HG03045 (cell line): ENCODE measurements around the gene ZNF248.
"Not testable (repeated sequence)": the region's sequence is repeated elsewhere in the genome, so short reads cannot be mapped to it uniquely, and the experiment has no call there.

Source experiments
- ATAC-seq: cut with Tn5 transposase; IDR thresholded peaks from one replicate; pipeline ENCODE4 v1.9.1; 2021; ENCODE audit warnings: mild to moderate bottlenecking, moderate library complexity; ENCODE audit not compliant: unreplicated experiment

The ZNF248 gene

DNA sequence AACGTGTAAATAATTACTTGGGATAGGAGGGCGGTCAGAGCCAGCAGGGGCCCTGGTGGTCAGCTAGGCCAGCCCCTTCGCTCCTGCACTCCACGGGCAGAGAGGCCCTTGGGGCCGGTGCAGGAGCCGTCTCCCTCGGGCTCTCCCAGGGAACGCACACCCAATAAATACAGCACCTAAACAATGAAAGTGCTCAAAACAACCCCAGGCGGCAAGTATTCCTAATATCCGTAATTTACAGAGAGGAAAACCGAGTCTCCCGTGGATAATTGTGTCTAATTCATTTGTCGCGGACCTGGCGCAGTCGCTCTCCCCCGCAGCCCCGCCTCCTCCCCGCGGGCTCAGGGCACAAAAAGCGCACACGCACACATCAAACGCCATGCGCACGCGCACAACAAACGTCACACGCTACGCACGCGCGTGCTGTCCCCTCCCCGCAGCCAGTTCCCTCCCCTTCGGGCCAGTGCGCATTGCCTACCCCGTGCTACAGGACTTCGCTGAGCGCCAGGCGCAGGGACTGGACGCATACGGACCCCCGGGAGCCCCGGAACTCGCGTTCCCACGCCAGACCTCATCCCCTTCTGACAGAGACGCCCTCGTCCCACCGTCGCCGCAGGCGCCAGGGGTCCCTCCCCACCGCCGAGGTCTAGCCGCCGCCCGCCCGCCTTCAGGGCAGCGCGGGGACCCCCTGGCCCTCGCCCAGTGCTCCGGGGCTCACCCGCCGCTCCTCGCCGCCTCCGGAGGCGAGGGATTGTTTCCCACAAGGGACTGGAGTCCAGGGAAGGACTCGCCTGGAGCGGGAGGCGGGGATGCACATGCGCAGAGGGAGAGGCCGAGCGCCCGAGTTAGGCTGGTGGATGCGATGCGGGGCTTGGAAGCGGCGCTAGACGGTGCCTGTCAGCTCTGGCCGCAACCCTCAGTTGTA, at the start of gene ZNF248:
Gene ZNF248, minus strand, starts transcription at position 324 of the 925 bp plus-strand sequence. CDS start 1,300 bp downstream, outside the sequence.
- peak; percentile 95 for ATAC-seq

DNA sequence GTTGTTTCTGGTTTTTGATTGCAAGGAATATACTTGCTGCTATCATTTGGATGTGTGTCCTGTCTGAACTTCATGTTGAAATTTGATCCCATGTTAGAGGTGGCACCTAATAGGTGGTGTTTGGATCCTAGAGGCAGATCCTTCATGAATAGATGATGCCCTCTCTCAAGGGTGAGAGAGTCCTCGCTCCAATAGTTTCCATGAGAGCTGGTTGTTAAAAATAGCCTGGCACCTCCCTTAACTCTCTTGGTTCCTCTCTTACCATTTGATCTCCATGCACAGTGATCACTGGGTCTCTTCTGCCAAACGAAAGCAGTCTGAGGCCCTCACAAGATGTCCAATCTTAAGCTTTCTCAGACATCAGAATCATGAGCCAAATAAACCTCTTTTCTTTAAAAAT, 49.0 kb upstream of the ZNF248 start:
- no peak for ATAC-seq

DNA sequence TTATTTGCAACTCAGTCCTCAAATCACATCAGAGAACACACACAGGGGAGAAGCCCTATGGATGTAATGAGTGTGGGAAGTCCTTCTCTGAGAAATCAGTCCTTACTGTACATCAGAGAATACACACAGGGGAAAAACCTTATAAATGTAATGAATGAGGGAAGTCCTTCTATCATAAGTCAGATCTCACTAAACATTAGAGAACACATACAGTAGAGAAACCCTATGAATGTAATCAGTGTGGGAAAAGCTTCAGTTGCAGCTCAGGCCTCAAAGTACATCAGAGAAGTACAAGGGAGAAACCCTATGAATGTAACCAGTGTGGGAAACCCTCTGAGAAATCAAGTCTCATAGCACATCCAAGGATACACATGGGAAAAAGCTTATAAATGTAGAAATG, 39.0 kb upstream of the ZNF248 start:
- no peak for ATAC-seq

DNA sequence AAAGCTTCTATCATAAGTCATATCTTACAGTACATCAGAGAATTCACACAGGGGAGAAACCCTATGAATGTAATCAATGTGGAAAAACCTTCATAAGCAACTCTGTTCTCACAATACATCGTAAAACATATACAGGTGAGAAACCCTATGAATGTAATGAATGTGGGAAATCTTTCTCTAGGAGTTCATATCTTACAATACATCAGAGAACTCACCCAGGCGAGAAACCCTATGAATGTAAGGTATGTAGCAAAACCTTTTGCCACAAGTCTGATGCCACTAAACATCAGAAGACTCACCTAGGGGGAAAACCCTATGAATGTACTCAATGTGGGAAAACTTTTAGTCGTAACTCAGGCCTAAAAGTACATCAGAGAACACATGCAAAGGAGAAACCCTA, 38.3 kb upstream of the ZNF248 start:
- ATAC-seq: no peak

DNA sequence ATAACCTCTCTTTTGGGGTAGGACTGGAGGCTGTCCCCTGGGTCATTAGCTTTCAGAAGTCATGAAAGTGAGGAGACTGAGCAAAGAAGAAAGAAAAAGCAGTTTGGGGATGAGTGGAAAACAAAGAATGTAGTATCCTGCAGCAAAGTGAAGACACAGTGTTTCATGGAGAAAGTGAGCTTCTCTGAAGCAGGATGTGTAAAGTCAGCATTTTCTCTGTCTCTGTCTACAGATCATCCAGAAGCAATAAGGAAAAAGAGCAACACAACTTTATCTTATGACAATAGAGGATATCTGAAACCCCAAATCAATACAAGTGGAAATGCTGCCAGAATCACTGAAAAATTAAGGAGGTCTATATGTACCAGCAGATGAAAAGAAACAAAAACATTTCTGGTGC, 28.4 kb upstream of the ZNF248 start:
- ATAC-seq: no peak

DNA sequence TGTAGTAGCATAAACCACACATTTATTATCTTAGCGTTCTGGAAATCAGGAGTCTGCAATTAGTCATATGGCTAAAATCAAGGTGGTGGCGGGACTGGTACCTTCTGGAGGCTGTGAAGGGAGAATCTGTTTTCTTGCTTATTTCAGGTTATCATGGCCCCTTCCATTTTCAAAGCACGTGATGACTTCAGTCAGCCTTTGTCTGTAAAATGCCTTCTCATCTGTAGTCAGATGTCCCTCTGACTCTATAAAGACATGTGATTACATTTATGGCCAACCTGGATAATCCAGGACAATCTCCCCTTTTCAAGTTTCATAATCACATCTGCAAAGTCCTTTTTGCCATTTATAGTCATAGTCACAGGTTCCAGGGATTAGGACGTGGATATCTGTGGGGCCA, 15.5 kb upstream of the ZNF248 start:
- no peak for ATAC-seq

DNA sequence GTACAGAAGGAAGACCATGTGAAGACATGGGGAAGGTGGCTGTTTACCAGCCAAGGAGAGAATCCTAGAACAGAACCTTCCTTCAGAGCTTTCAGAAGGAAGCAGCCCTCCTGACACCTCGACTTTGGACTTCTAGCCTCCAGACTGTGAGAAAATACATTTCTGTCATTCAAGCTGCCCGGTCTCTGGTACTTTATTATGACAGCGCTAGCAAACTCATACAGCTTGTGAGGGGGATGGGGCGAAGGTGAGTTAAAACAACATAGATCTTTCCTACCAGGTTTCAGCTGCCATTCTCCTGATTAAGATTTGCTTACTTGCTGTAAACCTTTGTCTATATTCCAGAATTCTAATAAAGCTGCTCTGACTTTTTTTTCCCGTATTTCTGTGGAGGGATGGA, 14.9 kb upstream of the ZNF248 start:
- no peak for ATAC-seq

DNA sequence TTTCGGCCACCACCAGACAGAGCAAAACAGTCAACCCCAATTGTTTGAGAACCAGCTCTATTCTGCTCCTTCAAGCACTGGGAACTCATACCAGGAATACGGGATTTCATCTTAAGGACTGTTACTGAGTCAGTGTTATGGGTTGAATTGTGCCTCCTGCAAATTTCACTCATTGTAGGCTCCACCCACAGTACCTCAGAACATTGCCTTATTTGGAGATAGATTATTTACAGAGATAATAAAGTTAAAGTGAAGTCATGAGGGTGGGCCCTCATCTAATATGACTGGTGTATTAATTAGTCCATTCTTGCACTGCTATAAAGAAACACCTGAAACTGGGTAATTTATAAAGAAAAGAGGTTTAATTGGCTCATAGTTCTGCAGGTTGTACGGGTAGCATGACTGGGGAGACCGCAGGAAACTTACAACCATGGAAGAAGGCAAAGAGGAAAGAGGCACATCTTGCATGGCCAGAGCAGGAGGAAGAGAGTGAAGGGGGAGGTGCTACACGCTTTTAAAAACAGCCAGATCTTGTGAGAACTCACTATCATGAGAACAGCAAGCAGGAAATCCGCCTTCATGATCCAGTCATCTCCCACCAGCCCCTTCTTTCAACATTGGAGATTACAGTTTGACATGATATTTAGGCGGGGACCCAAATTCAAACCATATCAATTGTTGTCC, 14.3 kb upstream of the ZNF248 start:
- ATAC-seq: no peak

DNA sequence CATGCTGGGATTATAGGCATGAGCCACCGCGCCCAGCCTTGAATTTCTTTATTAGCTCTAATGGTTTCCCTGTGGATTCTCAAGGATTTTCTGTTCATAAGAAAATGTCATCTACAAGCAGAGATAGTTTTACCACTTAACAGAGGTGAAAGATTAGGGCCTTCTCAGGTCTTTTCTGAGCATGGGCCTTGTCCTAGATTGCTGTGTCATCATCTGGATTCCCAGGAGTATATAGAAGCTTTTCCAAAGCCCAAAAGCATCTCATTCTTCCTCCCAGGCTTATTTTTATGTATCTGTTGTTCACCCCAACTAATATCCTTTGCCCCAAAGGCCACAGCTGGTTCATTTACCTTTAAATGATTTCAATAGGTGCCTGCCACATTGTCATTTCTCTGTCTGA, 13.7 kb upstream of the ZNF248 start:
- ATAC-seq: no peak

DNA sequence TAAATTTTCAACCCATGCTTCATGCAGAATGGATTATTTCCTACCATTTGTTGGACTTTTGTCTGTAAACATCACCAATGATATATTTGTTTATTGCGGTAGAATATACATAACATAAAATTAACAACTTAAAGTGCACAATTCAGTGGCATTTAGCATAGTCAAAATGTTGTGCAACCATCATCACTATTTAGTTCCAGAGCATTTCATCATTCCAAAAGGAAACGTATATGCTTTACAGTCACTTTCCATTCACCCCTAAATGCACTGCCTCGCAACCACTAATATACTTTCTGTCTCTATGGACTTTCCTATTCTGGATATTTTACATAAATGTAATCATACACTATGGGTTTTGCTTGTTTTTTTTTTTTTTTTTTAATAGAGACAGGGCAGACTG, 11.4 kb upstream of the ZNF248 start:
- no peak for ATAC-seq

DNA sequence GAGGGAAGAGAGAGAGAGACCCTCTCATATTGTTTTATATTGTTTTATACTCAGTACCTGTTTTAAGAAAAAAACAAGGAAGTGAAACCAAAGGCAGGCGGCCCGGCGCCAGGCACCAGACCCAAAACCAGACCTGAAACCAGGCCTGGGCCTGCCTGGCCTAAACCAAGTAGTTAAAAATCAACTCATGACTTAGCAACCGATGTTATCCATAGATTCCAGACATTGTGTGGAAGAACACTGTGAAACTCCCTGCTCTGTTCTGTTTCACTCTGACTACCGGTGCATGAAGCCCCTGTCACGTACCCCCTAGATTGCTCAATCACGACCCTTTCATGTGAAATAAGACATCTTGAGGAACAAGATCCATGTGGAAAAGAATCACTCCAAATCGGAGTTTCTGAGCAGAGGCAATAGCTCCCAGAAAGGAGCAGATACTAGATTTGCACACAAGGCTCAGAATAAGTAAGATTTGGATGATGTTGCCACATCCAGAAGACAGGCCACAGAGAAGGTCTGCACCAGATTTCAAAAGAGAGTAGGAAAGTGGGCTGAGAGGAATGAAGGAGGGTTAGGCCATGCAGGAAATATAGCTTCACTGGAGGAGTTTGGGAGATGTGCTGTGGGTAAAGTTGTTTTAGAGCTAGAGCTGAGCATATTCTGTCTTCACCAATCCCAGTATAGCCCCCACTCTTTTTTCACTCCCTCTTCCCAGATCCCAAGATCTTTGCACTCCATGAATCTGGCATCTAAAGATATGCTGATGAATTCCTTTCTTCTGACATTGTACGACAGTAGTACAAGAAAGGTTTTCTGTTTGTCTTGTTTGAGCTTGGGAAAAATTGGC, 8.8 kb upstream of the ZNF248 start:
- ATAC-seq: no peak

DNA sequence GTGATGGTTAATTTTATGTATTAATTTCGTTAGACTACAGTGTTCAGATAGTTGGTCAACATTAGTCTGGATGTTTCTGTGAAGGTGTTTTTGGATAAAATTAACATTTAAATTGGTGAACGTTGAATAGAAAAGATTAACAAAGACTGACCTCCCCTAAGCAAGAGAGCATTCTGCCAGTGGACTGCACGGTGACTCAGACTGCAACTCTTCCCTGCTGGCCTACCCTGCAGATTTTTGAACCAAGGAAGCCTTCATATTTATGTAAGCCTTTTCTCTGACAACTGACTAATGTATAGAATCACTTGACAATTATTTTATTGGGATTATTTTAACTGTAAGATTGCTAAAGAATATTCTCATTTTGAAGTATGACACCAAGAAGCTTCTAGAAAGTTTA, 7.9 kb upstream of the ZNF248 start:
- ATAC-seq: no peak

DNA sequence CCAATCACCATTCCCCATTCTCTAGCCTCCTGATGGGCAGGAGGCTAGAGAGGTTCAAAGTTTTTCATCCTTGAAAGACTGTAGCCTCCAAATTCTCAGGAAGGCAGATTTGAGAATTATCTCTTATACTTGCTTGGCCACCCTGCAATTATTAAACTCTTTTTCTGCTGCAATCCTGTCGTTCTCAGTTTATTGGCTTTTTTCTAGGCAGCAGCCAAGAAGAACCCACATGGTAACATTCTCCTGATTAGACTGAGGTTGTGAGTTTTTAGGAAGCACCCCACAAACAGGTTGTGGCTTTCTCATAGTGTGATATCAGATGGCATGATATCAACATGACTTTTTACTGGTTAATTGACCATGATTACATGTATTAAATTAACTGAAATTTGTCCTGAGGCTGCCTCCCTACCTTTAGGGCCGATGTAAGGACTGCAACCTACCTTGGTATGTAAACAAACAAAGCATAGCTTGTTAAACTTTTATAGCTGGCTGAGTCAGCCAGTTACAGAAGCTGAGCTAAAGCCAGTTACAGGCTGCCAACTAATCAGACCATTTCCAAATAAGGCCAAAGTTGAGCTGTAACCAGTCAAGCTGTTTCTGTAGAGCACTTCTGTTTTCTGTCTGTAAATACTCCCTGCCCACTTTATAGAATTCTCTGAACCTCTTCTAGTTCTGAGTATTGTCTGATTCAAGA, 3.2 kb upstream of the ZNF248 start:
- no peak for ATAC-seq

DNA sequence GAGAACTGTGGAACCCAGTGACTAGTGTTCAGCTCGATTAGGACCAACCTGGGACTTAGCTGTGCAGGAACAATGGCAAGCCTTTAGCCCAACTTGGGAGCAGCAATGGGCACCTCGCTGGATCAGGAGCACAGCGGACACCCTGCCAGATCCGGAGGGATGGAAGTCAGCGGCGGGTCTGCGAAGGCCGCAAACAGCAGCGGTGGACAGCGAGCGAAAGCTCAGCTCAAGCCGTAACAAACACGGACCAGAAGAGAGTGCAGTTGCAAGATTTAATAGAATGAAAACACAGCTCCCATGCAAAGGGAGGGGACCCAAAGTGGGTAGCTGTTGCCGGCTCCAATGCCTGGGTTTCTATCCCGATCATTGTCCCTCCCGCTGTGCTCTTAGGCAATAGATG, 1.9 kb upstream of the ZNF248 start:
- not testable (repeated sequence) for ATAC-seq

DNA sequence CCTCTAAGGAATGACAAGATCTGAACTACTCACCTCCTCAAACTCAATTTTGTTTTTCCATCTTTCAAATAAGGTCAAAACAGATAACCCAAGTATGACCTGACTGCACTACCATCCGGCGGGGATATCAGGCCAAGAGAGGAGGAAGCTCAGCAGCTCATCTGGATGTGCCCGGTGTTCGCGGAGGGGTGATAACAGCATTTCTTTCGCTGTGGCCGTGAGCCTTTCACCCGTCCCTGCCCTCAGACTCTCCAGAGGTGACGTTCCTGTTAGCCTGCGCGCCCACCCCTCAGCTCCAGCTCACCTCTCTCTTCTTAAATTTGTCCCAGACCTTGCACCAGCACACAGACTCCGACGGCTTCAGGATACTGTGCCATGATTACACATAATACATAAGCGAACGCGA, 526 bp downstream of the ZNF248 start:
- ATAC-seq: peak; percentile 15

DNA sequence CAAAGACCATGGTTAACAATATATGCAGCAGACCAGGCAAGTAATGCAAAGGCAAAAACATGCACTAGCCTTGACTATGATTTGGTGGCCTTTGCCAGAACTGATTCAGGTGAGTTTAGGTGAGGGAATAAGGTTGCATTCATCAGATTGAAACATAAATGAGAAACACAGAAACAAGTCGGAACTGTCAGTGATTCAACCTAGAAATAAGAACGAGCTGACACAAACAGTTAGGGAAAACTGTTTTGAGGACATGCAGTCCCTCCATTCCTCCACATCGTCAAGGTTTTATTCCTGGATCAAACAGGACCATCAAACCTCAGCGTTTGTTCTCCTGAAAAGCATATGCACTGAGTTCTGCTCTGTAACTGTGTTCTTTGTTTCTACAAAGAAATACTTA, 1.8 kb downstream of the ZNF248 start:
- ATAC-seq: no peak

DNA sequence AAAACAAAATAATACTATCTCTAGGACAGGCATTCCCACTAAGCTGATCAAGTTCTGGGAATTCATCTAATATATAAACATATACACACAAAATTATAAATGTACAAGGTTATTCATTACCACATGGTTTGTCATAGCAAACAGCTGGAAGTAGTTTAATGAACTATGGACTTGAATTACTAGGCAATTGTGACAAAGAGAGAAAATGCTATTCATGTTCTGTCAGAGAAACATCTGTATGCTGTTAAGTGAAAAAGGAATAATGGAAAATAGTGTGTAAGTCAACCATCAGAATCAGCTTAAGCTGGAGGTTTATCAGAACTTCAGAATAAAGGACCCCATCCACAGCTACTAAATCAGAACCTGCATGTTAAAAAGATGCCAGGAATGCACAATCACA, 2.8 kb downstream of the ZNF248 start:
- no peak for ATAC-seq

DNA sequence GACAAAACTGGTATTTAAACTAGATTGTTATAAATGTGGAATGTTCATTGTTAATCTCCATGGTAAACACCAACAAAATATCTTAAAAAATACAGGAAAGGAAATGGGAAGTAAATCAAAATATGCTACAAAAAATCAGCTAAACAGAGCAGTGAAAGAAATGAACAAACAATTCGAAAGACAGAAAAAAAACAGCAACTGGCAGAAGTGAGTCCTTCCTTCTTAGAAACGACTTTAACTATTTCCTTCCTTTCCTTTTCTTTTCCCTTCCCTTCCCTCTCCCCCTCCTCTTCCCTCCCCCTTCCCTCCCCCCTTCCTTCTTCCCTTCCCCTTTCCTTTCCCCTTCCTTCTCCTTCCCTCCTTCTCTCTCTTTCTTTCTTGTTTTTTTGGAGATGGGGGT, 12.8 kb downstream of the ZNF248 start:
- ATAC-seq: no peak

DNA sequence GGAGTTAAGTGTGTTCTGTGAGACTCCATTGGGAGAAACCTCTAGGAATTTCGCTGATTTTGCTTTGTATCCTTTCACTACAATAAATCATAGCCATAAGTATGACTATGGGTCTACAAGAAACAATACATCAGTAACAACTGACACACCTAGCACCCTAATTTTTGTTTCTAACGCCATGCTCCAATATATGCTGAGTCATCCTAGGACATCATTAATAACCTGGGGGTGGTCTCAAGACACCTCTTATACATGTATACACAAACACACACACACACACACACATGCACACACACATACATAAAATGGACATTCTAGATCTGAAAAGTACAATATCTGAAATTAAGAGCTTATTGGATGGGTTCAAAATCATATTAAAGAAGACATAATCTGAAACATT, 18.2 kb downstream of the ZNF248 start:
- no peak for ATAC-seq

DNA sequence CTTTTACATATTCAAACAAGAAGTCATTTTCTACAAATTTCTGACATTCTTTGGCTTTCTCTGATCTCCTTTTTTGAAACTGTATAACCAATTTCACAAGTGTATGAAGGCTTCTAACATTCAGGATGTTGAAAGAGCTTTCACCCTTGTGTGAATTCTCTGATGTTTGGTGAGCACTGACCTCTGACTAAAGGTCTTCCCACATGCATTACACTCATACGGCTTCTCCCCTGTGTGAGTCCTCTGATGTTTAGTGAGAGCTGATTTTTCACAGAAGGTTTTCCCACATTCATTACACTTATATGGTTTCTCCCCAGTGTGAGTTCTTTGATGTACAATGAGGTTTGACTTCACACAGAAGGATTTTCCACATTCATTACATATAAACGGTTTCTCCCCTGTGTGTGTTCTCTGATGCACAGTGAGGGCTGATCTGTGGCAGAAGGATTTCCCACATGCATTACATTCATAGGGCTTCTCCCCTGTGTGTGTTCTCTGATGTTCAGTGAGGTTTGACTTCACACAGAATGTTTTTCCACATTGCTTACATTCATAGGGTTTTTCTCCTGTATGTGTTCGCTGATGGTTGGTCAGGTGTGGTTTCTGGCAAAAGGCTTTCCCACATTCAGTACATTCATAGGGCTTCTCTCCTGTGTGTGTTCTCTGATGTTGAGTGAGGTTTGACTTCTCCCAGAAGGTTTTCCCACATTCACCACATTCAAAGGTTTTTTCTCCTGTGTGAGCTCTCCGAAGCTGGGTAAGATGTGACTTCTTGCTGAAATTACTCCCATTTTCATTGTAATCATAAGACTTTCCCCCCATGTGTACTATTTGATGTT, 25.7 kb downstream of the ZNF248 start:
- no peak for ATAC-seq
